ENCODE measurements around the gene ERGIC1. TPM values are rescaled to one million over a fixed set of nuclear protein-coding genes. Genes with fewer than 3 reads are reported as not detected.

Gene ERGIC1
- total and polyA plus RNA-seq, 2 of the 8 experiments (the other 6 are each of a cell fraction or from before 2014, with no cell fraction given): 95.3 to 106 TPM

DNA sequence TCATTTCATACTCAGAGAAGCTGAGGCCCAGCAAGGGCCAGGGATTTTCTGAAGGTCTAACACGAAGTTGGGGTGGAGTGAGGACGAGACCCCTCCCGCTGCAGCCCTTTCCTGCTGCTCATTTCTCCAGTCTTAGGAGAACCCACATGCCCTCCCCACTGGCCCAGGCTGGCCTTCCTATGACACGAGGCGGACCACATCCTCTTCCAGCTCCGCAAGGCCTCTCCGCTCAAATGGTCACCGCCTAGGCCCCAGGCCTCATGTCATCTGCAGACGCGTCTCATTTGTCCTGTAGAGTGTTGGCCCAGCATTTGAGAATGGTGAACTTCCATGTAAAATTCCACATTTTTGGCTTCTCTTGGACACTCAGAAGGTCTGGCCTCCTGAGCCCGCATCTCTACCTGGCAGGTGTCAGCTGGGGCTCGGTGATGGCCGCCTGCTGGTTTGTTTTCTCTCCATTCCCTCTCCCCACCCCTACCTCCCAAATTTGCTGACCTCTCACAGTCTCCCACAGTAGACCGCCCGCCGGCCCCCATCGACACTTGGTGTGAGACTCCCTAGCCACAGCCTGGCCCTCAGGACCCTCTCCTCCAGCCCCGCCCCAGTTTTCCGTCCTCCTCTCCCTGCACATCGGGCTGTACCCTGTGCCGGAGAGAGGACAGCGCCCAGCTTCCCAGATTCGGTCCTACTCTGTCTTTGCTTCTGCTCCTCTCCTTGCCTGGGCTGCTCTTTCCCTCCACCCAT, 51.7 kb downstream of the ERGIC1 start:
- no peaks in the 10 kb centered on the region for H3K27me3 ChIP-seq (replicated peaks in 1 of 4; ENCODE audit: control insufficient read depth in 3 of 4, extremely low read depth in 1 of 4, insufficient read depth in 3 of 4, low read length in 3 of 4)
- DNase-seq (ENCODE audit: low read depth in 1 of 2, low spot score in 2 of 2): no peak
- H2BK12ac ChIP-seq (ENCODE audit: low read depth, low read length): no peak overlapping the region
- no peak overlapping the region for H3K23ac ChIP-seq (ENCODE audit: insufficient read length)
- no peak overlapping the region for H2BK5ac ChIP-seq (ENCODE audit: low read depth, low read length)
- ChIA-PET CTCF (ENCODE audit: partially characterized antibody) (interaction anchor here (1.1 to 1.4 kb wide), 3 partner anchors 10 to 45 kb away, joined by 3 read pairs; no protein-coding TSS in a partner anchor), POLR2A (ENCODE audit: partially characterized antibody) (interaction anchor here (0.9 to 2.4 kb wide), 4 partner anchors 11 to 115 kb away, joined by 3 to 6 read pairs (median 3); no protein-coding TSS in a partner anchor)
- no peak overlapping the region for H3K56ac ChIP-seq (replicated peaks; ENCODE audit: insufficient read length, low read depth, low read length)
- TF ChIP-seq BACH1 (IDR thresholded peaks at IDR 0.05; ENCODE audit: low read length) (no peak), CBX8 (IDR thresholded peaks at IDR 0.05; ENCODE audit: borderline replicate concordance, low read depth, low read length) (no peak), POU5F1 (IDR thresholded peaks at IDR 0.05; ENCODE audit: low read depth, low read length) (no peak), RNF2 (IDR thresholded peaks at IDR 0.05; ENCODE audit: borderline replicate concordance, low read depth, low read length, missing control alignments, poor library complexity, severe bottlenecking) (no peak), SIX5 (IDR thresholded peaks at IDR 0.05; ENCODE audit: low read depth, low read length) (no peak), CHD1 (IDR thresholded peaks at IDR 0.05; ENCODE audit: low read depth, low read length) (no peak), RBBP5 (IDR thresholded peaks at IDR 0.05; ENCODE audit: borderline replicate concordance, low read depth, low read length) (no peak), KDM5A (IDR thresholded peaks at IDR 0.05; ENCODE audit: low read length) (no peak), POLR2AphosphoS5 (IDR thresholded peaks at IDR 0.05; ENCODE audit: low read depth, low read length) (no peak), CEBPB (IDR thresholded peaks at IDR 0.05; ENCODE audit: low read depth, low read length) (no peak)
- TF ChIP-seq, protein P1, sequence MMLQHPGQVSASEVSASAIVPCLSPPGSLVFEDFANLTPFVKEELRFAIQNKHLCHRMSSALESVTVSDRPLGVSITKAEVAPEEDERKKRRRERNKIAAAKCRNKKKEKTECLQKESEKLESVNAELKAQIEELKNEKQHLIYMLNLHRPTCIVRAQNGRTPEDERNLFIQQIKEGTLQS (IDR thresholded peaks at IDR 0.05; ENCODE audit: insufficient read depth, low read depth, low read length): no peak
- H3K27ac ChIP-seq (ENCODE audit: low read depth, low read length): no peak overlapping the region
- H3K36me3 ChIP-seq (ENCODE audit: control insufficient read depth in 2 of 4, insufficient read depth in 4 of 4, low read length in 3 of 4): peaks cover 2 to 19% (median 6%) of the 10 kb centered on the region in 4 experiments; a peak in 6 of 8 replicates
- no peak overlapping the region for H3K9ac ChIP-seq (replicated peaks in 1 of 4; ENCODE audit: extremely low read depth in 1 of 4, low read depth in 3 of 4, low read length in 3 of 4)
- H2BK20ac ChIP-seq (ENCODE audit: low read length): no peak overlapping the region
- peaks cover under 1% of the 10 kb centered on the region for H3K79me1 ChIP-seq (ENCODE audit: low read depth, low read length)
- H3K18ac ChIP-seq (ENCODE audit: extremely low read depth, low read length): no peak overlapping the region
- no peak overlapping the region for H3K14ac ChIP-seq (ENCODE audit: insufficient read length)
- H4K91ac ChIP-seq (replicated peaks; ENCODE audit: insufficient read length, low read length): no peak overlapping the region
- peaks cover 0 to 2% (median 0%) of the 10 kb centered on the region in 4 experiments; a peak in 4 of 7 replicates for H3K4me1 ChIP-seq (replicated peaks in 1 of 4; ENCODE audit: control insufficient read depth in 3 of 4, insufficient read depth in 4 of 4, low read length in 3 of 4)
- 89% methylated on average over 23 of the region's 23 CpGs; no CpG with 5 or more reads in 1 of the 2 experiments for WGBS, 2 experiments (ENCODE audit: extremely low coverage in 1 of 2, insufficient coverage in 1 of 2, insufficient read length in 1 of 2, insufficient replicate concordance in 2 of 2, low coverage in 1 of 2, low lambda C conversion rate in 2 of 2, missing lambda C conversion rate in 1 of 2)
- H2BK15ac ChIP-seq (ENCODE audit: low read length): no peak overlapping the region
- H4K20me1 ChIP-seq (replicated peaks in 1 of 2; ENCODE audit: control insufficient read depth in 1 of 2, insufficient read depth in 2 of 2, low read length in 2 of 2): peaks cover 5 to 19% of the 10 kb centered on the region in 2 experiments
- no peak overlapping the region for H2AK5ac ChIP-seq (ENCODE audit: low read depth, low read length)
- H4K5ac ChIP-seq (ENCODE audit: insufficient read length, low read depth, low read length): no peak overlapping the region
- FAIRE-seq: no peak
- no peak overlapping the region for H2AFZ ChIP-seq (ENCODE audit: low read length)
- no peak overlapping the region for H3K4me2 ChIP-seq (ENCODE audit: insufficient read depth in 1 of 2, low read depth in 2 of 2, low read length in 2 of 2)
- no peak overlapping the region for H2BK120ac ChIP-seq (replicated peaks; ENCODE audit: low read depth, low read length)
- peaks cover 0 to 18% of the 10 kb centered on the region in 2 experiments; a peak in 2 of 4 replicates for H3K79me2 ChIP-seq (ENCODE audit: control insufficient read depth in 1 of 2, insufficient read depth in 2 of 2, low read length in 2 of 2)
- H3K9me3 ChIP-seq (ENCODE audit: insufficient read depth in 2 of 2, low read depth in 1 of 2, low read length in 1 of 2): no peaks in the 10 kb centered on the region; a peak in 1 of 4 replicates
- no peaks in the 10 kb centered on the region for H3K23me2 ChIP-seq (ENCODE audit: low read depth, low read length)
- H4K8ac ChIP-seq (ENCODE audit: extremely low read depth, insufficient read depth, low read length): no peak overlapping the region
- no peak overlapping the region for H3K4me3 ChIP-seq (ENCODE audit: extremely low read depth in 1 of 4, insufficient read depth in 2 of 4, low read depth in 3 of 4, low read length in 4 of 4)
- H3K4ac ChIP-seq (replicated peaks; ENCODE audit: insufficient read length, low read depth, low read length): no peak overlapping the region
